NCI-H1092 (cell line): ENCODE results near the gene ALDH1L2.
"Not testable (repeated sequence)": the region's sequence is repeated elsewhere in the genome, so short reads cannot be mapped to it uniquely, and the experiment has no call there.

ENCODE experiments used
- DNase-seq: peaks from one replicate; lab custom pipeline; 2025; lab: John Stamatoyannopoulos, UW

ALDH1L2 gene

GRCh38 chr12:105084251-105085250, at the start of gene ALDH1L2:
TSS of gene ALDH1L2 (minus strand) at chr12:105084458. CDS start at chr12:105084436, 22 bp downstream.
- DNase-seq, result no peak

- no peak for DNase-seq
Measured at GRCh38 chr12:105120551-105120950, 36.3 kb upstream of the ALDH1L2 start.

- DNase-seq, result no peak
Measured at GRCh38 chr12:105116969-105117368, 32.7 kb upstream of the ALDH1L2 start.

GRCh38 chr12:105113094-105113493, 28.8 kb upstream of the ALDH1L2 start:
- DNase-seq, result no peak

GRCh38 chr12:105110851-105111250, 26.6 kb upstream of the ALDH1L2 start:
- no peak for DNase-seq

- no peak for DNase-seq
Measured at GRCh38 chr12:105109465-105110212, 25.4 kb upstream of the ALDH1L2 start.

- peak; percentile 78 for DNase-seq
Measured at GRCh38 chr12:105107494-105108371, 23.5 kb upstream of the ALDH1L2 start, which contains the start of gene WASHC4. TSS of gene WASHC4 (plus strand) at chr12:105107731. CDS start at chr12:105107801, 70 bp downstream.

GRCh38 chr12:105107171-105107493, 22.9 kb upstream of the ALDH1L2 start:
- DNase-seq, result no peak

GRCh38 chr12:105106621-105107020, 22.4 kb upstream of the ALDH1L2 start:
- no peak for DNase-seq

GRCh38 chr12:105104762-105105161, 20.5 kb upstream of the ALDH1L2 start:
- DNase-seq, result no peak

GRCh38 chr12:105102673-105103072, 18.4 kb upstream of the ALDH1L2 start:
- DNase-seq, result no peak

GRCh38 chr12:105100998-105101397, 16.7 kb upstream of the ALDH1L2 start:
- no peak for DNase-seq

- DNase-seq, result no peak
Measured at GRCh38 chr12:105100207-105100985, 16.1 kb upstream of the ALDH1L2 start.

- DNase-seq, result no peak
Measured at GRCh38 chr12:105099356-105099755, 15.1 kb upstream of the ALDH1L2 start.

GRCh38 chr12:105095338-105095737, 11.1 kb upstream of the ALDH1L2 start:
- DNase-seq, result not testable (repeated sequence)

GRCh38 chr12:105092336-105092735, 8.1 kb upstream of the ALDH1L2 start:
- no peak for DNase-seq

GRCh38 chr12:105091476-105092206, 7.4 kb upstream of the ALDH1L2 start:
- DNase-seq, result no peak

- DNase-seq, result no peak
Measured at GRCh38 chr12:105090361-105090760, 6.1 kb upstream of the ALDH1L2 start.

GRCh38 chr12:105089817-105090216, 5.6 kb upstream of the ALDH1L2 start:
- DNase-seq, result no peak

- DNase-seq, result no peak
Measured at GRCh38 chr12:105085501-105085900, 1.2 kb upstream of the ALDH1L2 start.
